Heart right ventricle (tissue), 16 donors: ENCODE results near the gene UCN2. TPM values are rescaled to one million over a fixed set of nuclear protein-coding genes. Genes with fewer than 3 reads are reported as not detected.

ENCODE experiments used
- ATAC-seq, 8 donors: fragments of 200-7000 bp; cut with Tn5 transposase; one replicate each; pipeline ENCODE4 v1.9.1; 2020; ENCODE audit warnings: mild to moderate bottlenecking in 8 of 8, moderate library complexity in 8 of 8, moderate number of reproducible peaks in 1 of 8
- DNase-seq, 2 donors: peaks; one replicate each; pipeline ENCODE4 v3.0.0-alpha.2; 2020
- H3K27ac ChIP-seq, 10 donors: fragments of 200-600 bp; sonication (generic) in 2 of 10; one replicate each; pipeline versions ENCODE4 v1.5.0 to v1.8.0; 2020 to 2022; ENCODE audit warnings: mild to moderate bottlenecking in 3 of 10
- H3K27me3 ChIP-seq, 7 donors: fragments of 200-600 bp; one replicate each; pipeline ENCODE4 v1.8.0; 2021 to 2022; ENCODE audit warnings: mild to moderate bottlenecking in 2 of 7
- H3K36me3 ChIP-seq, 9 donors: fragments of 200-600 bp; sonication (generic) in 1 of 9; one replicate each; pipeline versions ENCODE4 v1.5.0 to v1.8.0; 2020 to 2022; ENCODE audit warnings: mild to moderate bottlenecking in 2 of 9
- H3K4me1 ChIP-seq, 9 donors: fragments of 200-600 bp; sonication (generic) in 1 of 9; one replicate each; pipeline versions ENCODE4 v1.5.0 to v1.8.0; 2020 to 2022; ENCODE audit warnings: mild to moderate bottlenecking in 4 of 9
- H3K4me3 ChIP-seq, 10 donors: fragments of 200-600 bp; sonication (generic) in 2 of 10; one replicate each; pipeline versions ENCODE4 v1.5.0 to v1.8.0; 2020 to 2022; ENCODE audit warnings: mild to moderate bottlenecking in 7 of 10, moderate library complexity in 2 of 10
- H3K9me3 ChIP-seq, 11 donors: fragments of 200-600 bp in 10 of 11; sonication (generic) in 2 of 11; one replicate each; pipeline versions ENCODE4 v1.5.0 to v1.8.0; 2013 to 2022; ENCODE audit warnings: mild to moderate bottlenecking in 2 of 11, control low read depth in 1 of 11, moderate library complexity in 1 of 11
- CTCF ChIP-seq, 9 donors: fragments of 200-600 bp; sonication (generic) in 2 of 9; IDR thresholded peaks; one replicate each; pipeline versions ENCODE4 v1.5.0 to v1.8.0; 2021 to 2022; ENCODE audit warnings: antibody characterized with exemption in 9 of 9, mild to moderate bottlenecking in 5 of 9, moderate library complexity in 1 of 9
- WGBS, 2 donors: extraction: QIAGEN DNeasy Blood & Tissue Kit; methylation state at CpG; one replicate each; pipeline ENCODE4 v1.1.7; 2013; ENCODE audit warnings: inconsistent platforms in 1 of 2; 5-methylcytosine and 5-hydroxymethylcytosine counted together
- intact Hi-C, 10 donors: fragments of 100-400 bp; cut with DNase I; formaldehyde crosslinking; loops; one replicate each; pipeline versions ENCODE4 v1.11.1 to v1.14.2; 2022
- polyA plus RNA-seq, 2 donors: library from polyadenylated mRNA; stranded (reverse); fragments of 200-250 nt; gene quantifications; one replicate each; pipeline ENCODE4 v1.2.3, GENCODE V29; 2013
- total RNA-seq, 10 donors: library from RNA; stranded (reverse); fragmentation: NEBNext Ultra II Directional in 3 of 10; extraction: Animal tissue kit (Norgen Biotek cat#: 25700) in 3 of 10; gene quantifications; one replicate each; pipeline versions ENCODE4 v1.2.1 to v1.2.4, GENCODE V29; 2021 to 2023
- donor health status: Arrhythmogenic right ventricular cardiomyopathy.
- donor health status: ischemic (EF 13 %, LVEDD 7.1; RV severe dilation, severe dysfunction).
- donor health status: healthy with polysubstance abuse.
- donor health status: DM: no; HTN: yes; CAD: no.
- donor health status: DM: no; HTN: no; CAD: no.
- donor health status: ischemic (EF 25% LVEDD 6.9; RV normal size, moderate dysfunction).
- donor health status: ischemic (EF 25% LVEDD 5.7; RV mildly dilated, moderate dysfunction).
- donor health status: healthy.
- donor health status: DM: yes; HTN: yes; CAD: no.
- donor health status: Ischemic cardiomyopathy.
- donor health status: ischemic (EF 35%, LVEDD 5.7; RV mildly dilated, moderate dysfunction).
- donor health status: nonischemic (EF 11% LVEDD 7.7; RV severe dilation, severe dysfunction).
- donor health status: DM: yes; HTN: yes; CAD: no.
- donor health status: PGD.
- donor health status: ischemic (EF 29% LVEDD 5.4; RV normal size, mild dysfunction).
- donor health status: nonischemic (EF 23%, LVEDD 6.1; RV moderate dilation, normal function).

The UCN2 gene
- total and polyA plus RNA-seq, 12 donors, result 0.06 to 0.77 (median 0.21) TPM; not detected in 6

GRCh38 chr3:48595526-48596121, 32.0 kb upstream of the UCN2 start:
- peaks cover 3 to 33% (median 16%) of the 10 kb centered on the region in 9 donors for H3K36me3 ChIP-seq
- peak overlapping the region in 6 of 10 donors; percentile 80 to 93 (median 86) for H3K27ac ChIP-seq
- H3K4me3 ChIP-seq, result peak overlapping the region in 6 of 10 donors; percentile 41 to 55 (median 46)
- no peaks in the 10 kb centered on the region for H3K9me3 ChIP-seq
- peak in 2 of 8 donors; percentile 3 to 9 for ATAC-seq
- no peak for TF ChIP-seq CTCF (IDR thresholded peaks at IDR 0.05)
- H3K27me3 ChIP-seq, result peaks cover 0 to 28% (median 0%) of the 10 kb centered on the region in 7 donors
- intact Hi-C loops, result loop anchor here in 1 of 10 donors (5.0 kb wide), 1 partner anchor 128 kb away; a partner anchor contains a TSS
- peak in 1 of 2 donors; percentile 62 for DNase-seq
- peaks cover 36 to 67% (median 62%) of the 10 kb centered on the region in 9 donors for H3K4me1 ChIP-seq
- WGBS, 2 donors, result 39 to 41% methylated on average over 10 of the region's 10 CpGs

- DNase-seq (peak in 1 of 2 donors; percentile 33), ATAC-seq (no peak)
- peaks cover 0 to 27% (median 11%) of the 10 kb centered on the region in 9 donors for H3K36me3 ChIP-seq
- H3K27me3 ChIP-seq, result peaks cover 0 to 28% (median 0%) of the 10 kb centered on the region in 7 donors
- intact Hi-C loops, result loop anchor here in 1 of 10 donors (5.0 kb wide), 1 partner anchor 128 kb away; a partner anchor contains a TSS
- H3K4me1 ChIP-seq, result peaks cover 36 to 62% (median 57%) of the 10 kb centered on the region in 9 donors
- WGBS, 2 donors, result 3 to 9% methylated on average over 32 to 35 of the region's 35 CpGs
- no peaks in the 10 kb centered on the region for H3K9me3 ChIP-seq
- peak within 1 kb of the TSS in 8 of 10 donors; percentile 28 to 93 (median 84) for H3K27ac ChIP-seq
- H3K4me3 ChIP-seq, result peak within 1 kb of the TSS in 9 of 10 donors; percentile 21 to 55 (median 44)
- TF ChIP-seq CTCF (IDR thresholded peaks at IDR 0.05), result no peak
Measured at GRCh38 chr3:48595075-48595525, 31.5 kb upstream of the UCN2 start, which contains the start of gene COL7A1. Gene COL7A1, minus strand, starts transcription at chr3:48595329. Its CDS starts 170 bp downstream, at chr3:48595159.

GRCh38 chr3:48594417-48595049, 31.0 kb upstream of the UCN2 start:
- intact Hi-C loops, result loop anchor here in 1 of 10 donors (5.0 kb wide), 1 partner anchor 127 kb away; a partner anchor contains a TSS
- H3K27ac ChIP-seq, result peak overlapping the region in 5 of 10 donors; percentile 28 to 93 (median 36)
- H3K36me3 ChIP-seq, result peaks cover 0 to 22% (median 7%) of the 10 kb centered on the region in 9 donors
- 43 to 50% methylated on average over 39 of the region's 39 CpGs for WGBS, 2 donors
- TF ChIP-seq CTCF (IDR thresholded peaks at IDR 0.05), result no peak
- H3K4me3 ChIP-seq, result peak overlapping the region in 9 of 10 donors; percentile 21 to 55 (median 44)
- H3K9me3 ChIP-seq, result no peaks in the 10 kb centered on the region
- ATAC-seq (peak in 1 of 8 donors; percentile 1), DNase-seq (no peak)
- H3K27me3 ChIP-seq, result peaks cover 0 to 28% (median 0%) of the 10 kb centered on the region in 7 donors
- peaks cover 31 to 56% (median 51%) of the 10 kb centered on the region in 9 donors for H3K4me1 ChIP-seq

GRCh38 chr3:48593337-48593736, 29.8 kb upstream of the UCN2 start:
- TF ChIP-seq CTCF (IDR thresholded peaks at IDR 0.05), result no peak
- no peak overlapping the region for H3K4me3 ChIP-seq

More at GRCh38 chr3:48593337-48593736, 29.8 kb upstream of the UCN2 start:
- Histone ChIP-seq H3K27me3 (peaks cover 0 to 28% (median 0%) of the 10 kb centered on the region in 7 donors), H3K36me3 (peaks cover 0 to 10% (median 0%) of the 10 kb centered on the region in 9 donors), H3K27ac (no peak overlapping the region), H3K4me1 (peaks cover 19 to 44% (median 39%) of the 10 kb centered on the region in 9 donors), H3K9me3 (no peaks in the 10 kb centered on the region)
- DNase-seq (no peak), ATAC-seq (no peak)
- WGBS, 2 donors, result 93 to 97% methylated on average over 9 of the region's 9 CpGs
- intact Hi-C loops, result no loop called here
